ENCODE measurements around the gene SLC22A3. TPM values are rescaled to one million over a fixed set of nuclear protein-coding genes. Genes with fewer than 3 reads are reported as not detected.

Gene SLC22A3
- total RNA-seq, 1 donor from 2014 or later: 0.57 TPM

DNA sequence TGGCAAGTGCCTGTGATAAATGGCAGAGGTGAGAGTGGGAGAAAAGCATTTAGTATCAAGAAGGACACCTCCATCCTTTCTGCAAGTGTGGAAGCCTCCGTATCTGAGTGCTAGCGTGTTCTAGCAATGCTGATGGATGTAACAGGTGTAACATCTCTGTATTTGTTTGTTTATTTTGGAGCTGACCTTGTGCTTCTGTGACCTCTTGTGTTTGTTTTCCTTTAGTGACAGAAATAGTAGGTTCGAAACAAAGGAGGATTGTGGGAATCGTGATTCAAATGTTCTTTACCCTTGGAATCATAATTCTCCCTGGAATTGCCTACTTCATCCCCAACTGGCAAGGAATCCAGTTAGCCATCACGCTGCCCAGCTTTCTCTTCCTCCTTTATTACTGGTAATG, 60.4 kb downstream of the SLC22A3 start:
- Mint-ChIP-seq H3K4me3 (ENCODE audit: unreplicated experiment) (no peak overlapping the region), H3K36me3 (ENCODE audit: low read depth, unreplicated experiment) (no peaks in the 10 kb centered on the region), H3K9me3 (ENCODE audit: unreplicated experiment) (no peaks in the 10 kb centered on the region), H3K27ac (ENCODE audit: unreplicated experiment) (no peak overlapping the region), H3K4me1 (ENCODE audit: low read depth, unreplicated experiment) (no peaks in the 10 kb centered on the region), H3K27me3 (ENCODE audit: low read depth, unreplicated experiment) (peaks cover 8% of the 10 kb centered on the region)
- no peak overlapping the region for H3K4me2 ChIP-seq (ENCODE audit: low read length)
- no peaks in the 10 kb centered on the region for H3K27me3 ChIP-seq (ENCODE audit: insufficient read depth, low read length)
- no peak overlapping the region for H3K27ac ChIP-seq (ENCODE audit: low read depth, low read length)
- no peaks in the 10 kb centered on the region for H3K36me3 ChIP-seq (ENCODE audit: insufficient read depth, low read length)
- H3K79me2 ChIP-seq (ENCODE audit: insufficient read depth, low read length): no peaks in the 10 kb centered on the region
- no peaks in the 10 kb centered on the region for H3K9me3 ChIP-seq (ENCODE audit: insufficient read depth, low read depth, low read length)
- FAIRE-seq (no peak), DNase-seq (ENCODE audit: low read depth) (no peak)
- H2AFZ ChIP-seq (ENCODE audit: low read depth, low read length): no peak overlapping the region
- H3K4me1 ChIP-seq (ENCODE audit: insufficient read depth, low read length): no peaks in the 10 kb centered on the region
- H3K9ac ChIP-seq (ENCODE audit: low read length): no peak overlapping the region
- H3K4me3 ChIP-seq (ENCODE audit: insufficient read depth, low read depth, low read length): no peak overlapping the region
- no peaks in the 10 kb centered on the region for H4K20me1 ChIP-seq (ENCODE audit: insufficient read depth, low read length)
- TF ChIP-seq, protein P1, sequence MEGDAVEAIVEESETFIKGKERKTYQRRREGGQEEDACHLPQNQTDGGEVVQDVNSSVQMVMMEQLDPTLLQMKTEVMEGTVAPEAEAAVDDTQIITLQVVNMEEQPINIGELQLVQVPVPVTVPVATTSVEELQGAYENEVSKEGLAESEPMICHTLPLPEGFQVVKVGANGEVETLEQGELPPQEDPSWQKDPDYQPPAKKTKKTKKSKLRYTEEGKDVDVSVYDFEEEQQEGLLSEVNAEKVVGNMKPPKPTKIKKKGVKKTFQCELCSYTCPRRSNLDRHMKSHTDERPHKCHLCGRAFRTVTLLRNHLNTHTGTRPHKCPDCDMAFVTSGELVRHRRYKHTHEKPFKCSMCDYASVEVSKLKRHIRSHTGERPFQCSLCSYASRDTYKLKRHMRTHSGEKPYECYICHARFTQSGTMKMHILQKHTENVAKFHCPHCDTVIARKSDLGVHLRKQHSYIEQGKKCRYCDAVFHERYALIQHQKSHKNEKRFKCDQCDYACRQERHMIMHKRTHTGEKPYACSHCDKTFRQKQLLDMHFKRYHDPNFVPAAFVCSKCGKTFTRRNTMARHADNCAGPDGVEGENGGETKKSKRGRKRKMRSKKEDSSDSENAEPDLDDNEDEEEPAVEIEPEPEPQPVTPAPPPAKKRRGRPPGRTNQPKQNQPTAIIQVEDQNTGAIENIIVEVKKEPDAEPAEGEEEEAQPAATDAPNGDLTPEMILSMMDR (IDR thresholded peaks at IDR 0.05; ENCODE audit: insufficient read depth, low read depth, low read length): no peak
- no peak for TF ChIP-seq EZH2 (IDR thresholded peaks at IDR 0.05; ENCODE audit: insufficient read depth, low read length)

DNA sequence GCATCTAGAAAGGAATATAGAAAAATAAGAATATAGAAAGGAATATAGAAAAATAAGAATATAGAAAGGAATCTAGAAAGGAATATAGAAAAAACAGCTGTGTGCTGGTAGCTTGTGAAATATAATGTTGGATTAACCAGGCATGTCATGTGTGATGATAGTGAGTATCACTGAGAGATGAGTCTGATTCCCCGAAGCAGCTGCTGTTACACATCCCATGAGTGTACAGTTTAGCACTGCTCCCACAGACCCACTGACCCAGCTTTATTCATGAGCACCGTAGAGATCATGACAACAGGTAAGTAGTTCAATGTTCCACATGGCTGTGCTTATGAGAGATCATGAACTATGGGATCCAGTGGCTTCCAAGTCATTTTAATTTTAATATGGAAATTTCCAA, 64.8 kb downstream of the SLC22A3 start:
- no peaks in the 10 kb centered on the region for H3K36me3 Mint-ChIP-seq (ENCODE audit: low read depth, unreplicated experiment)
- Histone ChIP-seq H2AFZ (ENCODE audit: low read depth, low read length) (no peak overlapping the region), H3K9me3 (ENCODE audit: insufficient read depth, low read depth, low read length) (no peaks in the 10 kb centered on the region), H4K20me1 (ENCODE audit: insufficient read depth, low read length) (no peaks in the 10 kb centered on the region), H3K9ac (ENCODE audit: low read length) (no peak overlapping the region), H3K27me3 (ENCODE audit: insufficient read depth, low read length) (no peaks in the 10 kb centered on the region), H3K4me1 (ENCODE audit: insufficient read depth, low read length) (no peaks in the 10 kb centered on the region), H3K4me3 (ENCODE audit: insufficient read depth, low read depth, low read length) (no peak overlapping the region), H3K4me2 (ENCODE audit: low read length) (no peak overlapping the region), H3K36me3 (ENCODE audit: insufficient read depth, low read length) (no peaks in the 10 kb centered on the region), H3K79me2 (ENCODE audit: insufficient read depth, low read length) (no peaks in the 10 kb centered on the region), H3K27ac (ENCODE audit: low read depth, low read length) (no peak overlapping the region)
- no peaks in the 10 kb centered on the region for H3K4me1 Mint-ChIP-seq (ENCODE audit: low read depth, unreplicated experiment)
- peaks cover 25% of the 10 kb centered on the region for H3K27me3 Mint-ChIP-seq (ENCODE audit: low read depth, unreplicated experiment)
- H3K9me3 Mint-ChIP-seq (ENCODE audit: unreplicated experiment): peaks cover 3% of the 10 kb centered on the region
- H3K4me3 Mint-ChIP-seq (ENCODE audit: unreplicated experiment): no peak overlapping the region
- no peak for DNase-seq (ENCODE audit: low read depth)
- no peak overlapping the region for H3K27ac Mint-ChIP-seq (ENCODE audit: unreplicated experiment)
- no peak for FAIRE-seq
- TF ChIP-seq, protein P1 (IDR thresholded peaks at IDR 0.05; ENCODE audit: insufficient read depth, low read depth, low read length): no peak
- no peak for TF ChIP-seq EZH2 (IDR thresholded peaks at IDR 0.05; ENCODE audit: insufficient read depth, low read length)

- Histone ChIP-seq H3K4me2 (ENCODE audit: low read length) (no peak overlapping the region), H3K4me3 (ENCODE audit: insufficient read depth, low read depth, low read length) (no peak overlapping the region), H3K9ac (ENCODE audit: low read length) (no peak overlapping the region), H3K27me3 (ENCODE audit: insufficient read depth, low read length) (no peaks in the 10 kb centered on the region), H4K20me1 (ENCODE audit: insufficient read depth, low read length) (no peaks in the 10 kb centered on the region), H3K4me1 (ENCODE audit: insufficient read depth, low read length) (no peaks in the 10 kb centered on the region), H3K36me3 (ENCODE audit: insufficient read depth, low read length) (no peaks in the 10 kb centered on the region), H2AFZ (ENCODE audit: low read depth, low read length) (no peak overlapping the region), H3K27ac (ENCODE audit: low read depth, low read length) (no peak overlapping the region), H3K79me2 (ENCODE audit: insufficient read depth, low read length) (no peaks in the 10 kb centered on the region), H3K9me3 (ENCODE audit: insufficient read depth, low read depth, low read length) (no peaks in the 10 kb centered on the region)
- Mint-ChIP-seq H3K9me3 (ENCODE audit: unreplicated experiment) (peaks cover 3% of the 10 kb centered on the region), H3K27me3 (ENCODE audit: low read depth, unreplicated experiment) (peaks cover 23% of the 10 kb centered on the region), H3K36me3 (ENCODE audit: low read depth, unreplicated experiment) (no peaks in the 10 kb centered on the region), H3K27ac (ENCODE audit: unreplicated experiment) (no peak overlapping the region), H3K4me3 (ENCODE audit: unreplicated experiment) (no peak overlapping the region), H3K4me1 (ENCODE audit: low read depth, unreplicated experiment) (no peaks in the 10 kb centered on the region)
- DNase-seq (ENCODE audit: low read depth) (no peak), FAIRE-seq (no peak)
- no peak for TF ChIP-seq EZH2 (IDR thresholded peaks at IDR 0.05; ENCODE audit: insufficient read depth, low read length)
- TF ChIP-seq, protein P1 (IDR thresholded peaks at IDR 0.05; ENCODE audit: insufficient read depth, low read depth, low read length): no peak
Measured at GRCh38 chr6:160417146-160417545, 69.0 kb downstream of the SLC22A3 start.
